Ascending aorta (tissue), 2 donors: ENCODE data around the gene LIN52. TPM values are rescaled to one million over a fixed set of nuclear protein-coding genes. Genes with fewer than 3 reads are reported as not detected.

ENCODE experiments used
- DNase-seq, 2 donors: peaks; one replicate each; pipeline ENCODE4 v3.0.0-alpha.2; 2019; ENCODE audit warnings: low spot score in 2 of 2
- H3K27ac ChIP-seq, 2 donors: fragments of 200-600 bp; sonication (generic); one replicate each; pipeline ENCODE4 v1.5.1; 2016 to 2017; ENCODE audit warnings: mild to moderate bottlenecking in 1 of 2
- H3K27me3 ChIP-seq: fragments of 200-600 bp; sonication (generic); one replicate; pipeline ENCODE4 v1.5.1; 2017
- H3K36me3 ChIP-seq, 2 donors: fragments of 200-600 bp; sonication (generic); one replicate each; pipeline ENCODE4 v1.5.1; 2016
- H3K4me1 ChIP-seq, 2 donors: fragments of 200-600 bp; sonication (generic); one replicate each; pipeline ENCODE4 v1.5.1; 2016 to 2017; ENCODE audit warnings: mild to moderate bottlenecking in 1 of 2
- H3K4me3 ChIP-seq, 2 donors: fragments of 200-600 bp; sonication (generic); one replicate each; pipeline ENCODE4 v1.5.1; 2016 to 2017; ENCODE audit warnings: mild to moderate bottlenecking in 1 of 2
- H3K9me3 ChIP-seq, 2 donors: fragments of 200-600 bp; sonication (generic); one replicate each; pipeline ENCODE4 v1.5.1; 2016
- intact Hi-C: fragments of 100-400 bp; cut with DNase I; formaldehyde crosslinking; loops from one replicate; pipeline ENCODE4 v1.15.1; 2023
- total RNA-seq: library from RNA; depleted of rRNA; stranded (reverse); fragments of >200 nt; gene quantifications from one replicate; pipeline ENCODE4 v1.1.0, GENCODE V29; 2016
- TF ChIP-seq, protein P1 (sequence below), 3 experiments: fragments of 200-600 bp in 2 of 3; fragments of 450-650 bp in 1 of 3; sonication (generic) in 2 of 3; IDR thresholded peaks; one replicate each; pipeline ENCODE4 v1.5.1; 2016 to 2019; ENCODE audit warnings: antibody characterized with exemption in 3 of 3, mild to moderate bottlenecking in 1 of 3, moderate library complexity in 1 of 3

Gene LIN52
- total RNA-seq, 1 donor from 2014 or later: 1.1 TPM

GRCh38 chr14:74205882-74206281, 121.1 kb downstream of the LIN52 start:
- H3K4me3 ChIP-seq: no peak overlapping the region
- H3K4me1 ChIP-seq: no peaks in the 10 kb centered on the region
- intact Hi-C loops: no loop called here
- no peak overlapping the region for H3K27ac ChIP-seq
- H3K9me3 ChIP-seq: no peaks in the 10 kb centered on the region
- no peak for DNase-seq
- H3K27me3 ChIP-seq: no peaks in the 10 kb centered on the region
- TF ChIP-seq, protein P1, sequence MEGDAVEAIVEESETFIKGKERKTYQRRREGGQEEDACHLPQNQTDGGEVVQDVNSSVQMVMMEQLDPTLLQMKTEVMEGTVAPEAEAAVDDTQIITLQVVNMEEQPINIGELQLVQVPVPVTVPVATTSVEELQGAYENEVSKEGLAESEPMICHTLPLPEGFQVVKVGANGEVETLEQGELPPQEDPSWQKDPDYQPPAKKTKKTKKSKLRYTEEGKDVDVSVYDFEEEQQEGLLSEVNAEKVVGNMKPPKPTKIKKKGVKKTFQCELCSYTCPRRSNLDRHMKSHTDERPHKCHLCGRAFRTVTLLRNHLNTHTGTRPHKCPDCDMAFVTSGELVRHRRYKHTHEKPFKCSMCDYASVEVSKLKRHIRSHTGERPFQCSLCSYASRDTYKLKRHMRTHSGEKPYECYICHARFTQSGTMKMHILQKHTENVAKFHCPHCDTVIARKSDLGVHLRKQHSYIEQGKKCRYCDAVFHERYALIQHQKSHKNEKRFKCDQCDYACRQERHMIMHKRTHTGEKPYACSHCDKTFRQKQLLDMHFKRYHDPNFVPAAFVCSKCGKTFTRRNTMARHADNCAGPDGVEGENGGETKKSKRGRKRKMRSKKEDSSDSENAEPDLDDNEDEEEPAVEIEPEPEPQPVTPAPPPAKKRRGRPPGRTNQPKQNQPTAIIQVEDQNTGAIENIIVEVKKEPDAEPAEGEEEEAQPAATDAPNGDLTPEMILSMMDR (IDR thresholded peaks at IDR 0.05): no peak
- peaks cover 4 to 11% of the 10 kb centered on the region in 2 donors for H3K36me3 ChIP-seq

DNA sequence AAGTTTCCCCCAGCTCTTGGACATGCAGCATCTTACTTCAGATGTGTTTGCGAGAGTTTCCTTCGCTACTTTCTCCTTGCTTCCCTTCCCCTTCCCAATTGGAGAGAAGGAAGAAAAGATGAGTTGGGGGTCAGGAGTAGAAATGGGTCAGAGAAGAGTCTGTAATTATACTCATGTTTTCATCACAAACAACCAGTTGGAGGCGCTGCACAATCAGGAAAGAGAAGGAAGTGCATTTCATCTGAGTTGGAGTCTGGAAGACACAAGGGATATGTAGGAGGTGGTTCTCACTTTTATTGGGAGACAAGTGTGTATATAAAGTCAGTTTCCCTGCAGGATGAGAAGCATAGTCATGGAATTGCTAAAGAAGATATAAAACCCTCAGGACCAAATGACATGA, 123.2 kb downstream of the LIN52 start:
- no peaks in the 10 kb centered on the region for H3K9me3 ChIP-seq
- no peak overlapping the region for H3K4me3 ChIP-seq
- no peak overlapping the region for H3K27ac ChIP-seq
- intact Hi-C loops: no loop called here
- H3K36me3 ChIP-seq: peaks cover 4% of the 10 kb centered on the region in 2 donors
- TF ChIP-seq, protein P1 (IDR thresholded peaks at IDR 0.05): no peak
- DNase-seq: no peak
- H3K27me3 ChIP-seq: no peaks in the 10 kb centered on the region
- H3K4me1 ChIP-seq: no peaks in the 10 kb centered on the region

DNA sequence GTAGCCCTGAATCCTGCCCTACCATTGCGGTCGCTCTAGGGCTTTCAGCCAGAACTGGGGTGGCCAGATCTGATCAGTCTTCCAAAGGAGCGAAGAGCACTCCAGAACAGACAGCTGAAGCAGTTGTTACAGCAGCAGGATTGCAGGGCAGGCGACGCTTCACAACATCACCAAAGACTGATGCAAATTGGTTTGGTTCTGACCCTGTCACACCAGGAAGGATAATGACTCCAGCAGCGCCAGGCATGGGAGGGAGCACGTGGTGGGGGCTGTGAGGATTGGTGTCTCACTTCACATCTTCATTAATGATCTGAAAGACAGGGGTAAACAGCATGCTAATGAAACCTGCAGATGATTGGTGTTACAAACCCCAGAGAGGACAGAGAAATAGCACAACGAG, 123.9 kb downstream of the LIN52 start:
- Histone ChIP-seq H3K4me3 (no peak overlapping the region), H3K27me3 (no peaks in the 10 kb centered on the region), H3K4me1 (no peaks in the 10 kb centered on the region), H3K9me3 (no peaks in the 10 kb centered on the region), H3K36me3 (no peaks in the 10 kb centered on the region), H3K27ac (no peak overlapping the region)
- TF ChIP-seq, protein P1 (IDR thresholded peaks at IDR 0.05): no peak
- intact Hi-C loops: no loop called here
- DNase-seq: no peak

DNA sequence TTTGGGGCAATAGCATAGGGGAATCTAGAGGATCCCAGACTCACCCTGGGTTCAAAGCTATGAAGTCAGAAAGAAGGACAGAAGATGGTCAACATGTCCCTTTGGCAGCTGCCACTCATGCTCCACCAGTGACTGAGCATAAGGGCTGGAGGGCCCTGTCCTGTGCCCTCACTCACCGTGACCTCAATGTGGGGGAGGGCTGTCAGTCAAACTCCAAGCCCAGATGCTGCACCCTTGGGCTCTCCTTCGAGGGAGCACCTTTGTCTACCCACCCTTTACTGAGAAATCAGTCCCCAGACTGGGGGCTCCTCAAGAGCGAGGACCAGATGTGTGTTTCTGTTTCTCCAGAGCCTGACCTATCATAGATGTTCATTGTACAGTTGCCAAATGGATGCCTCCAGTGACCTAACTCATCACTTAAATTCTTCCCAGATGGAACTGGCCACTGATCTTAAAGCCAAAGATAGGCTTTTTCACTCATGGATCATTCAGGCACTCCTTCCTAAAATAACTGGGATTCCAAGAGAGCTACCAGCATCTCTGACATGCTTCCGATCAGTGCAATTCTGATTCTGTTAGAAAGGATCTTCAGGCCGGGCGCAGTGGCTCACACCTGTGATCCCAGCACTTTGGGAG, 127.3 kb downstream of the LIN52 start:
- Histone ChIP-seq H3K27ac (no peak overlapping the region), H3K36me3 (no peaks in the 10 kb centered on the region), H3K4me1 (no peaks in the 10 kb centered on the region), H3K27me3 (no peaks in the 10 kb centered on the region), H3K9me3 (no peaks in the 10 kb centered on the region), H3K4me3 (no peak overlapping the region)
- DNase-seq: no peak
- intact Hi-C loops: no loop called here
- TF ChIP-seq, protein P1 (IDR thresholded peaks at IDR 0.05): no peak

DNA sequence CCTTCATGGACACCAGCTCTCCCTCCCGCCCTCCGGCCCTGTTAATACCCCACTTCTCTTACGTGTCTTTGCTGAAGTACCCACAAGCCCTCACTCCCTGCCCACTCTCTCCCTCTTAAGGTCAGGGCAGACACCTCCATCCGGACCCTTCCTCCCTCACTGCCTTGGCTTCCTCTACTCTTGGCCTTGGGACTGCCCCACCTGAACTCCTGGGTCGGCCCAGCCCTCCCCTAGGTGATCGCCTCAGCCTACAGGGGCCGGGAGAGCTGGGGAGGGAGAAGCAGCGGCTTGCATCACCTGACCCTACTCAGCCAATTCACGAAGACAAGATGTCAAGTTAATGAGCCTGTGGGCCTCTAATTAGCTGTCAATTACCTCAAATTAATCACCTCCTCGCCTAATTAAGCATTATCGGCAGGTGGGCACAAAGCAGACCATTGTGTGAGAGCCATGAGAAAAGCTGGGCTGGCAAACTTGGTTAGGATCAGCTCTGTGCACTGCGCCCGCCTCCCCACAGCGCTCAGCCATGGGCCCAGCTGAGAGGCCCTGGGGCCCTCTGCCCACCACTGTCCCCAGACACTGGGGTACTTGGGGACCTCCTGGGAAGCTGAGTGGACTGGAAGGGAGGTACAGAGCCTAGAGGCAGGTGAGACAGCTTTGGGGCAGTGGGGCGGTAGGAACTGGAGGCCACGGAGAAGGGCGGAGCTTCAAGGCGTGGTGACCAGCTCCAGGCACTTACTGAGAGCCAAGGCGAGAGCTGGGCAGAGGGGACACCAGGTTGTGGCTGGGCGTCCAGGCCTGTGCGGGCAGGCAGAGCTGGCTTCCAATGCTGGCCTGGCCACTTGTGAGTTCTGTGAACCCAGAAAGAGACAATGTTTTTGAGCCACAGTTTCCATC, 129.4 kb downstream of the LIN52 start:
- no peak overlapping the region for H3K27ac ChIP-seq
- H3K27me3 ChIP-seq: peaks cover 4% of the 10 kb centered on the region
- no peaks in the 10 kb centered on the region for H3K36me3 ChIP-seq
- no peak for DNase-seq
- TF ChIP-seq, protein P1 (IDR thresholded peaks at IDR 0.05): no peak
- H3K4me1 ChIP-seq: no peaks in the 10 kb centered on the region
- intact Hi-C loops: no loop called here
- H3K4me3 ChIP-seq: no peak overlapping the region
- H3K9me3 ChIP-seq: no peaks in the 10 kb centered on the region
